HepG2 (cell line): ENCODE results near the gene FAM3A. TPM values are rescaled to one million over a fixed set of nuclear protein-coding genes. Genes with fewer than 3 reads are reported as not detected.

ENCODE experiments used
- ARID4A ChIP-seq: sonication (generic); formaldehyde crosslinking; IDR thresholded peaks from 2 replicates; pipeline ENCODE4 v1.5.0; 2020; ENCODE audit warnings: mild to moderate bottlenecking, missing genetic modification reagents, borderline replicate concordance
- DMAP1 ChIP-seq: IDR thresholded peaks from 2 replicates; pipeline ENCODE4 v1.6.1; 2016
- ELF4 ChIP-seq: sonication (generic); formaldehyde crosslinking; IDR thresholded peaks from 2 replicates; pipeline ENCODE4 v1.5.0; 2020; ENCODE audit warnings: missing genetic modification reagents, mild to moderate bottlenecking, moderate library complexity, borderline replicate concordance
- GABPB1 ChIP-seq: IDR thresholded peaks from 2 replicates; pipeline ENCODE4 v1.6.1; 2016; ENCODE audit warnings: mild to moderate bottlenecking, missing genetic modification reagents, moderate library complexity, missing compliant biosample characterization
- HOXA5 ChIP-seq: sonication (generic); formaldehyde crosslinking; IDR thresholded peaks from 2 replicates; pipeline ENCODE4 v1.4.0; 2020; ENCODE audit warnings: missing genetic modification reagents
- KAT8 ChIP-seq: IDR thresholded peaks from 2 replicates; pipeline ENCODE4 v1.6.1; 2016; ENCODE audit warnings: missing genetic modification reagents, missing compliant biosample characterization
- KDM5A ChIP-seq: fragments of 200-600 bp; sonication (generic); IDR thresholded peaks from 2 replicates; pipeline ENCODE4 v1.7.0; 2018; ENCODE audit warnings: antibody characterized with exemption, mild to moderate bottlenecking, low read length, borderline replicate concordance
- KMT2B ChIP-seq: IDR thresholded peaks from 2 replicates; pipeline ENCODE4 v1.6.1; 2016; ENCODE audit warnings: missing genetic modification reagents, missing compliant biosample characterization
- NCOA5 ChIP-seq: sonication (generic); formaldehyde crosslinking; IDR thresholded peaks from 2 replicates; pipeline ENCODE4 v1.4.0; 2020; ENCODE audit warnings: missing genetic modification reagents
- NFYB ChIP-seq: sonication (generic); formaldehyde crosslinking; IDR thresholded peaks from 2 replicates; pipeline ENCODE4 v1.4.0; 2020; ENCODE audit warnings: missing genetic modification reagents
- PHB2 ChIP-seq: fragments of 450-650 bp; IDR thresholded peaks from 2 replicates; pipeline ENCODE4 v1.6.1; 2018; ENCODE audit not compliant: partially characterized antibody
- REXO4 ChIP-seq: sonication (generic); formaldehyde crosslinking; IDR thresholded peaks from 2 replicates; pipeline ENCODE4 v1.8.0; 2022; ENCODE audit warnings: missing genetic modification reagents, mild to moderate bottlenecking, borderline replicate concordance
- RFX3 ChIP-seq: IDR thresholded peaks from 2 replicates; pipeline ENCODE4 v1.6.1; 2016; ENCODE audit warnings: missing biosample characterization, missing genetic modification reagents
- SMYD3 ChIP-seq: sonication (generic); formaldehyde crosslinking; IDR thresholded peaks from 2 replicates; pipeline ENCODE4 v1.8.1; 2023; ENCODE audit warnings: mild to moderate bottlenecking, missing genetic modification reagents
- SP4 ChIP-seq: sonication (generic); formaldehyde crosslinking; IDR thresholded peaks from 2 replicates; pipeline ENCODE4 v1.8.1; 2023; ENCODE audit warnings: mild to moderate bottlenecking, missing genetic modification reagents
- SP5 ChIP-seq: IDR thresholded peaks from 2 replicates; pipeline ENCODE4 v1.6.1; 2016; ENCODE audit warnings: low read depth, borderline replicate concordance
- ZNF407 ChIP-seq: sonication (generic); formaldehyde crosslinking; IDR thresholded peaks from one replicate; pipeline ENCODE4 v1.5.1; 2020; ENCODE audit warnings: mild to moderate bottlenecking, missing genetic modification reagents; ENCODE audit errors: not compliant biosample characterization
- ZNF432 ChIP-seq: sonication (generic); formaldehyde crosslinking; IDR thresholded peaks from 2 replicates; pipeline ENCODE4 v1.5.0; 2020; ENCODE audit warnings: missing genetic modification reagents, mild to moderate bottlenecking, borderline replicate concordance
- polyA plus RNA-seq, 8 experiments: library from polyadenylated mRNA; depleted of rRNA in 3 of 8; stranded (reverse) in 7 of 8; unstranded in 1 of 8; fragments of >200 nt; fragmentation: Illumina TruSeq in 4 of 8; extraction: Trizol in 4 of 8; gene quantifications; 2 replicates each; pipeline versions ENCODE4 v1.2.1 to v1.2.3, GENCODE V29; 2011 to 2016; ENCODE audit warnings: low read depth in 4 of 8, missing spikeins in 1 of 8, mixed read lengths in 1 of 8; ENCODE audit not compliant: insufficient read depth in 1 of 8
- total RNA-seq, 5 experiments: library from RNA; depleted of rRNA; stranded (reverse); fragments of >200 nt; fragmentation: Illumina TruSeq; extraction: Trizol; gene quantifications; 2 replicates each; pipeline ENCODE4 v1.2.3, GENCODE V29; 2016; ENCODE audit warnings: low read depth in 1 of 5

FAM3A gene
- total and polyA plus RNA-seq, 2 of the 13 experiments (the other 11 are each of a cell fraction or from before 2014, with no cell fraction given), result 11.2 to 22.7 TPM

GRCh38 chrX:154547245-154548027 is 31.4 kb upstream of the FAM3A start, which contains the start of gene IKBKG (continued):
- peak; percentile 88 for TF ChIP-seq ARID4A
- no peak for TF ChIP-seq SP5 (CRISPR knock-in tag)
- peak; percentile 39; the same call in 1 of the 2 replicates for TF ChIP-seq DMAP1 (CRISPR knock-in tag)
- peak; percentile 62 for TF ChIP-seq HOXA5 (CRISPR knock-in tag)
- TF ChIP-seq KMT2B (CRISPR knock-in tag), result peak; percentile 40; the same call in 1 of the 2 replicates
- TF ChIP-seq SMYD3 (CRISPR knock-in tag), result no peak
- TF ChIP-seq REXO4, result no peak
- peak; percentile 66 for TF ChIP-seq NFYB
- peak; percentile 95 for TF ChIP-seq GABPB1
- no peak for TF ChIP-seq ZNF432 (CRISPR knock-in tag)
- peak; percentile 36 for TF ChIP-seq ZNF407 (CRISPR knock-in tag)
- no peak for TF ChIP-seq RFX3 (CRISPR knock-in tag)
- peak; percentile 75; the same call in 1 of the 2 replicates for TF ChIP-seq SP4 (CRISPR knock-in tag)
- peak; percentile 86 for TF ChIP-seq KDM5A
- TF ChIP-seq NCOA5 (CRISPR knock-in tag), result peak; percentile 8; the same call in 1 of the 2 replicates
- no peak for TF ChIP-seq PHB2
- peak; percentile 87 for TF ChIP-seq KAT8
- peak; percentile 81; the same call in 1 of the 2 replicates for TF ChIP-seq ELF4
